GM21619 (cell line): Measurements from ENCODE around the gene CXXC5.

Experiments used
- ATAC-seq: cut with Tn5 transposase; IDR thresholded peaks from one replicate; pipeline ENCODE4 v1.9.1; 2021; ENCODE audit not compliant: unreplicated experiment

Gene CXXC5

DNA sequence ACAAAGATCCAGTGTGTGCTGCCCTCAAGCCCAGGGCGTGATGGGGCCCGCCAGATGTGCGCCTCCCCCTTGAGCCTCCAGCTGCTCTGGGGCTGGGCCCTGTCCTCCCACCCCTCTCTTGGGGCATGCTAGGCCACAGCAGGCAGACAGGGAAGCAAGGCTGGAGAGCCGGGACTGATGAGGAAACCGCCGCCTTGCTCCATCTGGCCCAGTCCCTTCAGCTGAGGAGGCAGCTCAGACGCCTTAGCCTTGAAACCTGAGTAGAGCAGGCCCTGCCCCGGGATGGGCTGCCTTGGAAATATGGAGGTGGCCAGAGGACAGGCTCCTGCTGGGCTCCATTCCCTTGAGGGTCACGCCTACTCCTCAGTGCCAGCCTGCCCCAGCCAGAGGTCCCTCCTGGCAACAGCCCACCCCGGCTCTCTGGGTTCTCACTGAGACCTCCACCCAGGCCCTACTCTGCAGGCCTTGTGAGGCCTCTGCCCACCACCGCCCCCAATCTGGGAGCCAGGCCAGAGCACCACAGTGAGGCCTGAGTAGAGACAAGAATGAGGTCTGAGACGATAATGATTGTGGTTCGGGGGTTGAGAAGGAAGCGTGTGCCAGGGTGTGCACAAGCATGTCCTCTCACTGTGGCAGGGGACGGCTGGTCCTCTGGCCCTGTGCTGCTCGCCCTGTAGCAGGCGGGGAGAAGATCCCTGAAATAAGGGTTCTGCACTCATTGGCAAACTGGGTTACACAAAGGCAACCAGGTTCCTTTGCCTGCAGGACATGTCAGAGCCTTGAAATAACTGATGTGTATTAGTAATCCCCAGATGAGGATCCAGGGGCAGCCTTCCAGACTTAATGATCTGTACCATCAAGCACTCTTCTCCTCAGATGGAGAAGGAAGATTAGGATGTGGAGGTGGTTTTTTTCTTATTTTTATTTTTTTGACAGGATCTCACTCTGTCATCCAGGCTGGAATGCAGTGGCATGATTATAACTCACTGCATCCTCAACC, 30.9 kb downstream of the CXXC5 start:
- no peak for ATAC-seq

GRCh38 chr5:139680368-139681111, 32.4 kb downstream of the CXXC5 start:
- no peak for ATAC-seq

DNA sequence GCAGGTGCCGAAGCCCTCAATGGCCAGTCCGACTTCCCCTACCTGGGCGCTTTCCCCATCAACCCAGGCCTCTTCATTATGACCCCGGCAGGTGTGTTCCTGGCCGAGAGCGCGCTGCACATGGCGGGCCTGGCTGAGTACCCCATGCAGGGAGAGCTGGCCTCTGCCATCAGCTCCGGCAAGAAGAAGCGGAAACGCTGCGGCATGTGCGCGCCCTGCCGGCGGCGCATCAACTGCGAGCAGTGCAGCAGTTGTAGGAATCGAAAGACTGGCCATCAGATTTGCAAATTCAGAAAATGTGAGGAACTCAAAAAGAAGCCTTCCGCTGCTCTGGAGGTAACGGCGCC, 32.9 kb downstream of the CXXC5 start:
- no peak for ATAC-seq

DNA sequence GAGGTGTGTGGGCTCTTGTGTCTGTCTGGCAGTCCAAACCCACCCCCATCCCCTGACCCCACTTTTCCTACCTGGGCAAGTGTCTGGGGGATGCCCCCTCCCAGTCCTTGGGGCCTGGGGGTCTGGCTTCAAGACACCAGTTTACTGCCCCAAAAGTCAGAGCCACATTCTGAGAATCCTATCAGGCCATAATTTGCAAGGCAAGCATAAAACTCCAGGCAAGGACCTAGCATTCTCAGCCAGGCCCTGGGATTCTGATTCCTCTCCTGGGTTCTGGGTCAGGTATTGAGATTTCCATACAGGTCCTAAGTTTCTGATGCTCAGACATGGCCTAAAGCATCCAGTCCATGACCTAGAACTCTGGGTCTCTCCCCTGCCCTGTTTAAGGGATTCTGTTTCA, 33.3 kb downstream of the CXXC5 start:
- ATAC-seq = no peak

DNA sequence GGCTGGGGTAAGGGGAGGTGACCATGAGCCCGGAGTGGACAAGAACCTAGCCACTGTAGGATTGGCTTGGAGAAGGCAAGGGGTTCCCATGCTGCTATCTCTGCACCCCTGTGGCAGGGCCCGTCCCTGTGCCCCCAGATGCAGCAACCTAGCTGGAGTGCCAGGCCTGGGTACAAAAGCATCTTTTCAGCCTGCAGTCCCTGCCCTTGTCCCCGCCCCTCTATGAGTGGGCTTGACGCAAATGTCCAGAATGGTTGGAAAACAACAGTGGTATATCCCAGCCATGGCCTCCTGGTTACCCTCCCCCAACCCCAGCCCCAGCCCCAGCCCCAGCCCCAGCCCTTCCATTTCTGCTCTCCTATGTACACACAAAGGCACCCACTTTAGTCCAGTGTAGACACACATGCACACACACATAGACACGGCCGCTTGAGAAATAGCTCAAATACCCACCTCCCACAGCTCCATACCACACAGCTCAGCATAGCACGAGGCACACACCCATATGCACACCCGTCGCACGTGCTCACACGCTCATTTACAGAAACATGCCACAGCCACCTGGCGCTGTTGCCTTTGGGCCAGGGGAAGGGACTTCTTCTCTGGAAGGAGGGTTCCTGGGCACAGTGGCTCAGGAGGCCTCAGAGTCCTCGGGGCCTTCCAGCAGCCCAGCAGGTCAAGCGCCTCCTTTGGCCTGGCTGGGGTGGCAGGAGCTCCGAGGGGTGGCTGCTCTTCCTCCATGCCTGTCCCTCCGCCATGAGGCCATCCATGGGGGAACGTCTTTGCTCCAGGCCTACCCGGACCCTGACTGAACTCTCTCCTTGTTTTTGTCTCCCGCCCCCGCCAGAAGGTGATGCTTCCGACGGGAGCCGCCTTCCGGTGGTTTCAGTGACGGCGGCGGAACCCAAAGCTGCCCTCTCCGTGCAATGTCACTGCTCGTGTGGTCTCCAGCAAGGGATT, 34.1 kb downstream of the CXXC5 start:
- ATAC-seq = no peak

- no peak for ATAC-seq
Measured at GRCh38 chr5:139683295-139684271, 35.4 kb downstream of the CXXC5 start.

GRCh38 chr5:139684350-139684880, 36.3 kb downstream of the CXXC5 start:
- no peak for ATAC-seq

GRCh38 chr5:139684881-139685749, 37.0 kb downstream of the CXXC5 start:
- ATAC-seq = no peak

- no peak for ATAC-seq
Measured at GRCh38 chr5:139685886-139686285, 37.7 kb downstream of the CXXC5 start.

- no peak for ATAC-seq
Measured at GRCh38 chr5:139686356-139686705, 38.2 kb downstream of the CXXC5 start.

DNA sequence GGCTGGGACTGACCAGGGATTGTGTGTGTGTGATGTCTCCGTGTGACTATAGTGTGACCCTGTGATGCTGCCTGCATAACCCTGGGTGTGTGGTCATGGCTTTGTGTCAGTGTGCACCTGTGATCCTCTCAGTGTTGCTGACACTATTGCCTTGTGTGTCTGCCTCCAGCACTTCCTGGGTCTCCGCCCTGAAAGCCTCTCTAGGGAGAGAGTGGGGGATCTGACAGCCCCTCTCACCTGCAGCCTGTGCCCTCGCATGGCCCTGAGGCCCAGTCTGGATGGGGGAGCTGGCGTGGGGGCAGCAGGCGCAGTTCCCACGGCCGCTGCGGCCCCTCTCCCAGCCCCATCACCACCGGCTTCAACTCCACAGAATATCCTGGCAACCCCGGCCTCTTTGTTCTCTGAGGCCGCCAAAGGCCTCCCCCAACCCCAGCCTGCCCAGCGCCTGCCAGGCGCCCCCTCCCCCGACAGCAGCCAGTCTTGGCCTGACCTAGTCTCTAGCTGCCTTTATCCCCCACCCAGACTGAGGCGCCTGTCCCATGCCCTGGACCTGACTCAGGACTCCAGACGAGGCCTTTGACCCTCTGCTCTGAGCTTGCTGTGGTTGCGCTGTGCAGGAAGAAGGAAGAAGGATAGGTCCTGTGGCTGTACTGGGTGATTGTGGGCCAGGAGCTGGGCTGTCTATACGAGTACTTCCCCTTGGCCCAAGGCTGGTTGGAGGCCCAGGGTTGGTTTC, 38.7 kb downstream of the CXXC5 start:
- no peak for ATAC-seq

GRCh38 chr5:139687656-139688055, 39.5 kb downstream of the CXXC5 start:
- ATAC-seq = no peak

- ATAC-seq = no peak
Measured at GRCh38 chr5:139688088-139688702, 40.0 kb downstream of the CXXC5 start.

DNA sequence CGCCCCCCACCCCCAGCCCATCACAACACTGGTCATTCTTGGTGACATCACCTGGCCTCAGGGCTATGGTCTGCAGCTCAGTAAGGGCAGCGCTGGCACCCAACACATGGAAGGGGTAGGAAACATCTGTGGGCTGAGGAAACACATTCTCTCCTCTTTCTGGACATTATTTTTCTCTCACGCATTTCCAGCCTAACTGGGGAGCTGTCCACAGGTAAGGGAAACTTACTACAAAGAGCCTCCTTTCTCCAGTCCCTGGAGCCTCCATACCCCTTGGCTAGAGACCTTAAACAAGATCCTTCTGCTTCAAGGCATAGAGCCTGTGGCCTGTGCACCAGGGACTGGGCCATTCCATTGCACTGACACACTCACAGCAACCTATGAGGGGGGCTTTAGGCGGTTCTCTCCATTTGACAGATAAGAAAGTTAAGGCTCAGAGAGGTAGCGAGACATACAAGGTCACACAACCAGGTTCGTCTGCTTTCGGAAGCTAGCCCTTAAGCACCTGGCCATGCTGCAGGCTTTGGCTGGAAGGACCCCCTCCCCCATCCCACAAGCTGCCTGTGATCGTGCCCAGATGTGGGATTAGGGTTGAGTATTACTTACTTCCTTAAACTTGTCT, 40.7 kb downstream of the CXXC5 start:
- no peak for ATAC-seq

DNA sequence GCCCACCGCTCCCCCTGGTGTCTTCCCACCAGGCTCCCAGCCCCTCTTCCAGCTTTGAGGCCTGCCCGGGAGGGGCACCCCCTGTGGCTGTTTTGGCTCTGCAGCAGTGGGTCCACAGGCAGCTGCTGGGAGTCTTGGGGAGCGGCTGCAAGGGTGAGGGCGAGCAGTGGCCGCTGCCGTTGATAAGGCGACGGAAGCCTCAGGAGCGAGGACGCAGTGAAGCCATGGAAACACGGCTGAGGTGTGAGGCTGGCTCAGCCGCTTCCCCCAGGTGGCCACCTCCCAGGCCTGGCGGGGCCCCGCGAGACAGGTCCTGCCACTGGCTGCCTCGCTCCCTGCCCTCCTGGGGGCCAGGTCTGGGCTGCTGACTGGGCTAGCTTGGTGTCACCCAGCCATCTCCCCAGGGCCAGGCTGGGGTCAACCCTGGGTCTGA, 41.5 kb downstream of the CXXC5 start:
- ATAC-seq = no peak

GRCh38 chr5:139690064-139690802, 42.1 kb downstream of the CXXC5 start:
- no peak for ATAC-seq
